Epithelial cell of alveolus of lung (primary cell): ENCODE measurements around the gene TMEM95. TPM values are rescaled to one million over a fixed set of nuclear protein-coding genes. Genes with fewer than 3 reads are reported as not detected.

Experiments used
- total RNA-seq: library from RNA; depleted of rRNA; stranded (reverse); fragments of >200 nt; gene quantifications from 2 replicates; pipeline ENCODE4 v1.2.1, GENCODE V29; 2015

TMEM95 gene
- total RNA-seq, result 0.13 TPM in 1 of 2 replicates, not detected in the other

GRCh38 chr17:7355053-7355452 is at the start of gene TMEM95:
TSS of gene TMEM95 (plus strand) at chr17:7355156. CDS start at chr17:7355205, 49 bp downstream.

GRCh38 chr17:7306911-7307685 is 47.9 kb upstream of the TMEM95 start, which contains the start of gene EIF5A:
TSS of gene EIF5A (plus strand) at chr17:7307628. CDS start at chr17:7309636, 2,008 bp downstream.

GRCh38 chr17:7314719-7315569 is 40.0 kb upstream of the TMEM95 start, which contains the start of gene GPS2:
TSS of gene GPS2 (minus strand) at chr17:7315360. CDS start at chr17:7315052, 308 bp downstream.

GRCh38 chr17:7328840-7329373 is 26.0 kb upstream of the TMEM95 start, which contains the start of gene NEURL4:
TSS of gene NEURL4 (minus strand) at chr17:7329335. CDS start at chr17:7329312, 23 bp downstream.

GRCh38 chr17:7336240-7337175 is 18.4 kb upstream of the TMEM95 start, which contains the start of gene ACAP1:
TSS of gene ACAP1 (plus strand) at chr17:7336529. CDS start at chr17:7336735, 206 bp downstream.

GRCh38 chr17:7351665-7352502 is 3.1 kb upstream of the TMEM95 start, which contains the start of gene KCTD11:
TSS of gene KCTD11 (plus strand) at chr17:7352162.

DNA sequence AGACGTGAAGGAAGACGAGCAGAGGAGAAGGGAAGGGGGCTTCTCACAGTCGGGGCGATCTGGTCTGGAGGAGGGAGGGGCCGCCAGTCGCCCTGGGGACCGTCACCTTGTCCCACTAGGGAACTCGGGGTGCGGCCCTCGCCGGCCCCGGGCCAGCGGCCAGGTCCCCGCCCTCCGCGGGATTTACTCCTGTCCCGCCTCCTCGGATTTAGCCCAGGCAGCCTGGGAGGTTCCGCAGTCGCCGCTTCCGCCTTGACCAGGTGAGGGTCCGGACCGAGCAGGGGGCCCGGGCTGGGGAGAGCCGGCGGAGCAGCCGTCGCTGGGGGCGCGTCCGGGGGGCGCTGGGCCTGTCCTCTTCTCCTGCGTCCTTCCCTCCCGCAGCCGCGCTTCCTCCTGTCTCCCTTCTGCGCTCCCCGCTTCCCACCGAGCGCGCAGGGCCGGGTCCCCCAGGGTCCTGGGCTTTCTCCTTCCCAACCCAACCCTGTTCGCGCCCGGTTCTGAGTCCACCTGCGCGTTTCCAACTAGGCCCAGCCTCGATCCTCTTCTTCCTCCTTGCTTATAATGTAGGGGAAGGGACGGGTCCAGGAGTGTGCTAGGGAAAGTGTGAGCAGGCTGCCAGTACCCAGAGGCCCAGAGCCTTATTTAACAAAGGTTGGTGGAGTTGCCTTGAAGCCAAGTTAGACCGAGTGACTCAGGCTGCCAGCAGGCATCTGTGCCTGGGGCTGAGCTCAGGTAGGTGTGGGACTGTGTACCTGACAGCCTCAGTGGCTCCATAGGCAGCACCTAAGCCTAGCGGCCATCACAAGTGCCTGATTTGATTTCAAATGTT is 26.1 kb downstream of the TMEM95 start, which contains the start of gene TNK1:
Gene TNK1, plus strand, starts transcription at position 235 of the 829 bp plus-strand sequence. CDS start 1,838 bp downstream, outside the sequence.

DNA sequence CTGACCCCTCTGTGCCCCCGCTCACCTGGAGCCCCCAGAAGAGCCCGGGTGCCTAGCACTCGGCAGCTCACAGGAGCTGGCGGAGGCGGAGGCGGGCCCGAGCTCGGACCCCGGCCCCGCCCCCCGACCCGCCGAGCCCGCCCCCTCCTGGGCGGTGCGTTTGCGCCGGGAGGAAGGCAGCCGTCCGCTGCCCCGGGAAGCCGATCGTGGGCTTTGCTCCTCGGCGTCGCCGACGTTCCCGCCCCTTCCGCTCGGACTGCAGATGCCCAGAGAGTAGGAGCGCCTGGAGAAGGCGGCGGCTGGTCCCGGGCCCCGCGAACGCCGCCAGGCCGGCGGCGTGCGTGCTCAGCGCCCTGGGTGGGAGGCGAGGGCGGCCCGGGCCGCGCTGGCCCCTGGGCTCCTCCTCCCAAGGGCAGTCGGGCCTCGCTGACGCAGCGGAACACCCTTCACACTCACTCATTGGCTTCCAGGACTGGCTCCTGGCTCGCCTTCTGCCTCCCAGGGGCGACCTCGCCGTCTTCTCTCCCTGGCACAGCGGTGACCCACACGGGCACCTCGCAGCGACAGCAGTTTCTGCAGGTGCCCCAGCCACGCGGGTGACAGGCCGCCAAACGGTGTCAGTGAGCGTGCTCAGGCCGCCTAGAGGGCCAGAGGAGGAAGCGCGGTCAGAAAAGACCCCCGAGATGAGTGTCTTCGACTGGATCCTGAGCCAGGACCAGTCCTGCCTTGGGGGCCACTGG is 39.7 kb downstream of the TMEM95 start, which contains the start of gene PLSCR3:
Gene PLSCR3, minus strand, starts transcription at position 74 of the 740 bp plus-strand sequence. CDS start 415 bp downstream, outside the sequence.

GRCh38 chr17:7403977-7404736 is 49.2 kb downstream of the TMEM95 start, which contains the start of gene TMEM256:
TSS of gene TMEM256 (minus strand) at chr17:7404097. CDS start at chr17:7404084, 13 bp downstream.

Other genes with a start within 250 kb of the TMEM95 start
- not detected in 2 replicates for gene ASGR2, start 240.3 kb upstream of the TMEM95 start, total RNA-seq
- 0.80 and 1.0 TPM in 2 replicates for gene ASGR1, start 175.8 kb upstream of the TMEM95 start, total RNA-seq
- gene DLG4, start 135.3 kb upstream of the TMEM95 start, total RNA-seq, result 11.8 and 18.9 TPM in 2 replicates
- gene ACADVL, start 135.2 kb upstream of the TMEM95 start, total RNA-seq, result 184 and 242 TPM in 2 replicates
- 50.8 and 59.7 TPM in 2 replicates for gene DVL2, start 120.6 kb upstream of the TMEM95 start, total RNA-seq
- 55.6 and 63.3 TPM in 2 replicates for gene PHF23, start 115.7 kb upstream of the TMEM95 start, total RNA-seq
- gene GABARAP, start 112.7 kb upstream of the TMEM95 start, total RNA-seq, result 310 and 533 TPM in 2 replicates
- 64.9 and 130 TPM in 2 replicates for gene CTDNEP1, start 103.4 kb upstream of the TMEM95 start, total RNA-seq
- gene ELP5, start 102.9 kb upstream of the TMEM95 start, total RNA-seq, result 34.9 and 40.0 TPM in 2 replicates
- 1.8 and 23.0 TPM in 2 replicates for gene CLDN7, start 92.7 kb upstream of the TMEM95 start, total RNA-seq
- 0.13 and 0.96 TPM in 2 replicates for gene SLC2A4, start 73.4 kb upstream of the TMEM95 start, total RNA-seq
- 3.9 TPM in 1 of 2 replicates, not detected in the other for gene YBX2, start 60.5 kb upstream of the TMEM95 start, total RNA-seq
- gene EIF5A, start 47.5 kb upstream of the TMEM95 start, total RNA-seq, result 167 and 647 TPM in 2 replicates
- 36.5 and 37.0 TPM in 2 replicates for gene GPS2, start 39.8 kb upstream of the TMEM95 start, total RNA-seq
- 7.5 and 10.5 TPM in 2 replicates for gene NEURL4, start 25.8 kb upstream of the TMEM95 start, total RNA-seq
- gene ACAP1, start 18.6 kb upstream of the TMEM95 start, total RNA-seq, result 1.5 and 2.7 TPM in 2 replicates
- gene KCTD11, start 3.0 kb upstream of the TMEM95 start, total RNA-seq, result 11.4 and 17.8 TPM in 2 replicates
- gene TNK1, start 25.9 kb downstream of the TMEM95 start, total RNA-seq, result 0.65 and 2.2 TPM in 2 replicates
- gene PLSCR3, start 39.4 kb downstream of the TMEM95 start, total RNA-seq, result 60.1 and 62.8 TPM in 2 replicates
- 130 and 211 TPM in 2 replicates for gene TMEM256, start 48.9 kb downstream of the TMEM95 start, total RNA-seq
- gene NLGN2, start 52.7 kb downstream of the TMEM95 start, total RNA-seq, result 18.5 and 38.1 TPM in 2 replicates
- not detected in 2 replicates for gene SPEM1, start 65.2 kb downstream of the TMEM95 start, total RNA-seq
- gene SPEM2, start 70.5 kb downstream of the TMEM95 start, total RNA-seq, result not detected in 2 replicates
- gene SPEM3, start 73.7 kb downstream of the TMEM95 start, total RNA-seq, result not detected in 2 replicates
- gene TMEM102, start 80.3 kb downstream of the TMEM95 start, total RNA-seq, result 3.8 and 8.9 TPM in 2 replicates
- 2.1 and 7.3 TPM in 2 replicates for gene FGF11, start 84.4 kb downstream of the TMEM95 start, total RNA-seq
- gene CHRNB1, start 89.9 kb downstream of the TMEM95 start, total RNA-seq, result 5.2 and 11.9 TPM in 2 replicates
- gene ZBTB4, start 124.5 kb downstream of the TMEM95 start, total RNA-seq, result 24.3 and 39.0 TPM in 2 replicates
- not detected in 2 replicates for gene SLC35G6, start 126.3 kb downstream of the TMEM95 start, total RNA-seq
- gene POLR2A, start 129.2 kb downstream of the TMEM95 start, total RNA-seq, result 55.6 and 62.1 TPM in 2 replicates
- 16.0 and 20.4 TPM in 2 replicates for gene TNFSF12, start 193.9 kb downstream of the TMEM95 start, total RNA-seq
- 4.1 and 4.9 TPM in 2 replicates for gene TNFSF13, start 203.6 kb downstream of the TMEM95 start, total RNA-seq
- 62.5 and 73.4 TPM in 2 replicates for gene SENP3, start 206.8 kb downstream of the TMEM95 start, total RNA-seq
- 37.4 and 40.5 TPM in 2 replicates for gene CD68, start 224.5 kb downstream of the TMEM95 start, total RNA-seq
- 202 and 249 TPM in 2 replicates for gene MPDU1, start 228.7 kb downstream of the TMEM95 start, total RNA-seq
- 0.52 and 2.8 TPM in 2 replicates for gene SOX15, start 234.9 kb downstream of the TMEM95 start, total RNA-seq